GM12874 (cell line): ENCODE measurements around the gene DIO3.

Experiments used
- CTCF ChIP-seq: IDR thresholded peaks from 2 replicates; pipeline ENCODE4 v1.5.1; 2011; ENCODE audit warnings: low read depth, mild to moderate bottlenecking, control low read depth, low read length, moderate library complexity; ENCODE audit not compliant: insufficient read depth

Gene DIO3

DNA sequence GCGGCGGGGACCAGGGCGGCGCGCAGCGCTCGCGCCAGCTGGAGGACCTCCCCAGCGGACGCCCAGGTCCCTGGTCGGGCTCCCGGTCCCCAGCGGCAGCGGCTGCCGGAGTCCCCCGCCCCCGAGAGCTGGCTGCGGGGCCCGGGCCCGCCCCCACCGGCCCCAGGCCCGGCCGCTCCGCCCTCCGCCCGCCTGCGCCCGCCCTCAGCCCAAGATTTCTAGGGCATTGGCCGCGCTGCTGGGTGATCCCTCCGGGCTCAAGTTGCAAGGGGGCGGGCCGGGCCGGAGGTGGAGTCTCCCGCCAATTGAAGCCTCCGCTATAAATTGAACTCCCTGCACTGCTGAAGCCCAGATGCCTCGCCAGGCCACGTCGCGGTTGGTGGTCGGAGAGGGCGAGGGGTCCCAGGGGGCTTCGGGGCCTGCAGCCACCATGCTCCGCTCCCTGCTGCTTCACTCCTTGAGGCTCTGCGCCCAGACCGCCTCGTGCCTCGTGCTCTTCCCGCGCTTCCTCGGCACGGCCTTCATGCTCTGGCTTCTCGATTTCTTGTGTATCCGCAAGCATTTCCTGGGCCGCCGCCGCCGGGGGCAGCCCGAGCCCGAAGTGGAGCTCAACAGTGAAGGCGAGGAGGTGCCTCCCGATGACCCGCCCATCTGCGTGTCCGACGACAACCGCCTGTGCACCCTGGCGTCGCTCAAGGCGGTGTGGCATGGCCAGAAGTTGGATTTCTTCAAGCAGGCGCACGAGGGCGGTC is at the start of gene DIO3:
Gene DIO3 (plus strand): TSS at position 351 of the 752 bp plus-strand sequence.
- TF ChIP-seq CTCF: no peak

- TF ChIP-seq CTCF: no peak
Measured at GRCh38 chr14:101511620-101512375, 49.5 kb upstream of the DIO3 start.

GRCh38 chr14:101512376-101512695 is 49.0 kb upstream of the DIO3 start:
- no peak for TF ChIP-seq CTCF

DNA sequence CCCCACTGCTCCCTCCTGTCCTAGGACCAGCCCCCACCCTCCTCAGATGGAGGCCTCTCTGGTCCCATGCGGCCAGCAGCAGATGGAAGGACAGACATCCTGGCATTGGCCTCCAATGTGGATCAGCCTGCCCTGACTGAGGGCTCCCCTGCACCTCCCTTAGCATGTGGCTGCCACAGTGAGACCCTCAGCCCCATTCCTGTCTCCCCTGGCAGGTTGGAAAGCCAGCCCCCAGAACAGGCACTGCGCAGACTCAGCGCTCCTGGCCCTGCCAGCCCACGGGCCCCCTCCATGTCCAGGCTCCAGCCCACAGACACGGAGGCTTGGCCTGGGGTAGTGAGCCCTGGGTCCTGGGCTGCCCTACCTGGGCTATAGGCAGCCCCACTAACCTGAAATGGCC is 47.2 kb upstream of the DIO3 start:
- TF ChIP-seq CTCF: no peak

GRCh38 chr14:101516401-101516800 is 44.9 kb upstream of the DIO3 start:
- TF ChIP-seq CTCF: no peak

- no peak for TF ChIP-seq CTCF
Measured at GRCh38 chr14:101518611-101519473, 42.5 kb upstream of the DIO3 start.
